Chondrocyte (in vitro differentiated cells): ENCODE measurements around the gene TMPRSS6. TPM values are rescaled to one million over a fixed set of nuclear protein-coding genes. Genes with fewer than 3 reads are reported as not detected.

Experiments used
- DNase-seq: peaks from one replicate; pipeline ENCODE4 v3.0.0; 2021; ENCODE audit warnings: mixed read lengths, low spot score
- H3K27ac Mint-ChIP-seq: one replicate; pipeline ENCODE4 v1.8.0; 2021; ENCODE audit warnings: mild to moderate bottlenecking, moderate library complexity, mixed read lengths; ENCODE audit not compliant: unreplicated experiment
- H3K27me3 Mint-ChIP-seq: 2 replicates; pipeline ENCODE4 v1.8.0; 2021; ENCODE audit warnings: low read depth, mixed read lengths
- H3K36me3 Mint-ChIP-seq: 2 replicates; pipeline ENCODE4 v1.8.0; 2021; ENCODE audit warnings: low read depth, mixed read lengths
- H3K4me1 Mint-ChIP-seq: 2 replicates; pipeline ENCODE4 v1.8.0; 2021; ENCODE audit warnings: low read depth, mild to moderate bottlenecking, mixed read lengths
- H3K4me3 Mint-ChIP-seq: one replicate; pipeline ENCODE4 v1.8.0; 2021; ENCODE audit warnings: mild to moderate bottlenecking, moderate library complexity, mixed read lengths; ENCODE audit not compliant: unreplicated experiment
- H3K9me3 Mint-ChIP-seq: 2 replicates; pipeline ENCODE4 v1.8.0; 2021; ENCODE audit warnings: low read depth, mixed read lengths
- long read RNA-seq: library from polyadenylated mRNA; stranded (forward); transcript quantifications from one replicate; pipeline ENCODE4 v2.0.0, GENCODE V29; 2021
- total RNA-seq: library from RNA; stranded (reverse); gene quantifications from 3 replicates; pipeline ENCODE4 v1.2.1, GENCODE V29; 2021
- TF ChIP-seq, protein P1 (sequence below): fragments of 200-600 bp; sonication (generic); IDR thresholded peaks from 2 replicates; pipeline ENCODE4 v1.5.0; 2021; ENCODE audit warnings: antibody characterized with exemption, mild to moderate bottlenecking, moderate library complexity

The TMPRSS6 gene
- total RNA-seq: not detected in 3 replicates
- long read RNA-seq: 0 reads

DNA sequence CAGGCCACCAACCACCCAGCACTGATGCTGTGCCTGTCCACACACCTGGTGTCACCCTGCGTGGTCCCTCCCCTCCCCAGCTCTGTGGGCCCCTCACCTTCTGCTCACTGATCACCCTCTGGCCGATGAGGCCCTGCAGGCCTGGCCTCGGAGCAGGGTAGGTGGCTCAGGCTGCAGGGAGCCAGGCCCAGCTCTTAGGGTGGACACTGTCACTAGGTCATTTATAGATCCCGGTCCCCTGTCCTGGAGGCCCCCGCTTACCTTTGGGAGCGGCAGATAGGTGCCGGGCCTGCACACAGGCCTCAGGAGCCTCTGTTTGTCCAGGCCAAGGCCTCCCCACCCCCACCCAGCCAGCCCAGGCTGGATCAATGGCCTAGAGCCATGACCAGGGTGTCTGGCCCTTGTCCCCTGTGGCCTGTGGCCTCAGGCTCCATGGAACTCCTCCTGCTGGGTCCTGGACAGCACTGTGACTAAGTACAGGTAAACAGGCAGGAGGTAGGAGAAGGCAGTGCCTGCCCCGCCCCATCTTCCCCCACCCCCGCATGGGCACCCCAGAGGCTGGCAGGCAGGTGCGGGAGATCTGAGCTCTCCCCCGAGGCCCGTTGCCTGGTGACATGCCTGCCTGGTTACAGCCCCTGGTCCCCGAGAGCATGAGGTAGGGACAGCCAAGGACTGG is at the start of gene TMPRSS6:
TSS of gene TMPRSS6 (minus strand) at position 472 of the 676 bp plus-strand sequence. CDS start 6,296 bp downstream, outside the sequence.
- Mint-ChIP-seq H3K9me3 (no peaks in the 10 kb centered on the region), H3K27me3 (peaks cover 21% of the 10 kb centered on the region), H3K4me1 (no peaks in the 10 kb centered on the region), H3K4me3 (no peak within 1 kb of the TSS), H3K36me3 (no peaks in the 10 kb centered on the region), H3K27ac (no peak within 1 kb of the TSS)
- DNase-seq: no peak
- TF ChIP-seq, protein P1, sequence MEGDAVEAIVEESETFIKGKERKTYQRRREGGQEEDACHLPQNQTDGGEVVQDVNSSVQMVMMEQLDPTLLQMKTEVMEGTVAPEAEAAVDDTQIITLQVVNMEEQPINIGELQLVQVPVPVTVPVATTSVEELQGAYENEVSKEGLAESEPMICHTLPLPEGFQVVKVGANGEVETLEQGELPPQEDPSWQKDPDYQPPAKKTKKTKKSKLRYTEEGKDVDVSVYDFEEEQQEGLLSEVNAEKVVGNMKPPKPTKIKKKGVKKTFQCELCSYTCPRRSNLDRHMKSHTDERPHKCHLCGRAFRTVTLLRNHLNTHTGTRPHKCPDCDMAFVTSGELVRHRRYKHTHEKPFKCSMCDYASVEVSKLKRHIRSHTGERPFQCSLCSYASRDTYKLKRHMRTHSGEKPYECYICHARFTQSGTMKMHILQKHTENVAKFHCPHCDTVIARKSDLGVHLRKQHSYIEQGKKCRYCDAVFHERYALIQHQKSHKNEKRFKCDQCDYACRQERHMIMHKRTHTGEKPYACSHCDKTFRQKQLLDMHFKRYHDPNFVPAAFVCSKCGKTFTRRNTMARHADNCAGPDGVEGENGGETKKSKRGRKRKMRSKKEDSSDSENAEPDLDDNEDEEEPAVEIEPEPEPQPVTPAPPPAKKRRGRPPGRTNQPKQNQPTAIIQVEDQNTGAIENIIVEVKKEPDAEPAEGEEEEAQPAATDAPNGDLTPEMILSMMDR: no peak

- H3K27ac Mint-ChIP-seq: no peak overlapping the region
- no peaks in the 10 kb centered on the region for H3K4me1 Mint-ChIP-seq
- no peak for DNase-seq
- no peak overlapping the region for H3K4me3 Mint-ChIP-seq
- TF ChIP-seq, protein P1: no peak
- peaks cover 9% of the 10 kb centered on the region for H3K9me3 Mint-ChIP-seq
- H3K27me3 Mint-ChIP-seq: peaks cover 31% of the 10 kb centered on the region
- H3K36me3 Mint-ChIP-seq: peaks cover 3% of the 10 kb centered on the region
Measured at GRCh38 chr22:37158963-37159290, 49.4 kb upstream of the TMPRSS6 start.

DNA sequence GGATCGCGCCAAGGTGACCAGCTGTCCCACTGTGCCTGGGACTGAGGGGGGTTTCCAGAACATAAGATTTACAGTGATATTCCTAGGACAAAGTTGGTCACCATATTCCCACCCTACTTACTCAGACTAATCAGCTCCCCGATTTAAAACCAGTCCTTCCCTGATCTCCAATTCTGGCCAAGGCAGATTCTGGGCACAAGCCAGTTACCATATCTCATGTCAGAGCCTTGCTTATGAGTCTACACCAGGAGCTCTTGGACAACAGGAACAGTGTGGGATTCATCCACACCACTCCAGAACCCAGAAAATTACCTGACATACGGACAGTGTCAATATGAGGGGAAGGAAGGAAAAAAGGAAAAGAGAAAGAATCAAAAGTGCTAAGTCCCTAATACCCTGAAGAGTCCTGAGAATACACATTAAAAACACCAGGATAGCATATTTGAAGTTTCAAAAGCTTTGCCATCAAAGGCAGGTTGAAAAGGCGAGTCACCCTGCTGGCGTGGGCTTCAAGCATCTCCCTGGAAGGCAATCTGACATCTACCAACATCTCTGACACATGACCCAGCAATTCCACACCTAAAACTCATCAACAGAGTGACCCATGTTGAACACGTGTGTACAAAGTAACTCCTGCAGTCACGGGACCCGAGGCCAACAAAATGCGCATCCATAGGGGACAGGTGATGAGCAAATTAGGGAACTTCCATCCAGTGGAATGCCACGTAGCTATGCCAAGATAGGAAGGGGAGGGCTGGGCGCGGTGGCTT is 48.2 kb upstream of the TMPRSS6 start:
- peaks cover 31% of the 10 kb centered on the region for H3K27me3 Mint-ChIP-seq
- no peak overlapping the region for H3K4me3 Mint-ChIP-seq
- H3K9me3 Mint-ChIP-seq: peaks cover 9% of the 10 kb centered on the region
- TF ChIP-seq, protein P1: no peak
- H3K36me3 Mint-ChIP-seq: peaks cover 3% of the 10 kb centered on the region
- no peaks in the 10 kb centered on the region for H3K4me1 Mint-ChIP-seq
- H3K27ac Mint-ChIP-seq: no peak overlapping the region
- DNase-seq: no peak

GRCh38 chr22:37156686-37157435 is 47.3 kb upstream of the TMPRSS6 start:
- Mint-ChIP-seq H3K36me3 (peaks cover 3% of the 10 kb centered on the region), H3K27ac (no peak overlapping the region), H3K4me1 (no peaks in the 10 kb centered on the region), H3K27me3 (peaks cover 38% of the 10 kb centered on the region), H3K9me3 (peaks cover 10% of the 10 kb centered on the region), H3K4me3 (no peak overlapping the region)
- peak; percentile 74 for DNase-seq
- TF ChIP-seq, protein P1: no peak

DNA sequence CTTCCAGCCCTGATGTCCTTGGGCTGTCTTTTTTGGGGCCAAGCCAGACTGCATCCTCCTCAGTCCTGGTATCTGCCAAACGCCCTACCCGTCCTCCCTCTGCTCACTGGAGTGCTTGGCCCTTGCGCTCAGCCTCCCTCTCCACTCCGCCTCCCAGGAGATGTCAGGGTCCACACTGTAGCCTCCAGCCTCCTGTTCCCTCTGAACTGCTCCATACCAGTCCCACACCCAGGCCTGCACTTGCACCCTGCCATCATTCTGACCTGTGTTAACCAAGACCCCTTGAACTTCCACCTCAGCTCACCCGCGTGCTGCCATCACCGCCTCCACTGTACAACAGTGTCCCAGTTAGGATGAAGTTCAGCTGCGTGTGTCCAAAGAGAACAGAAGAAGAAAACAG is 46.5 kb upstream of the TMPRSS6 start:
- Mint-ChIP-seq H3K4me1 (no peaks in the 10 kb centered on the region), H3K27ac (no peak overlapping the region), H3K9me3 (peaks cover 17% of the 10 kb centered on the region), H3K27me3 (peaks cover 44% of the 10 kb centered on the region), H3K36me3 (peaks cover 3% of the 10 kb centered on the region), H3K4me3 (no peak overlapping the region)
- no peak for DNase-seq
- TF ChIP-seq, protein P1: no peak
